22Rv1 (cell line): Measurements from ENCODE around the gene TMLHE.

ENCODE experiments used
- ZFX ChIP-seq: fragments of 450-650 bp; IDR thresholded peaks from 2 replicates; pipeline ENCODE4 v1.6.1; 2017; ENCODE audit warnings: antibody characterized with exemption, borderline replicate concordance
- TF ChIP-seq, protein P1 (sequence below): fragments of 450-650 bp; IDR thresholded peaks from 2 replicates; pipeline ENCODE4 v1.5.1; 2017; ENCODE audit warnings: mild to moderate bottlenecking

DNA sequence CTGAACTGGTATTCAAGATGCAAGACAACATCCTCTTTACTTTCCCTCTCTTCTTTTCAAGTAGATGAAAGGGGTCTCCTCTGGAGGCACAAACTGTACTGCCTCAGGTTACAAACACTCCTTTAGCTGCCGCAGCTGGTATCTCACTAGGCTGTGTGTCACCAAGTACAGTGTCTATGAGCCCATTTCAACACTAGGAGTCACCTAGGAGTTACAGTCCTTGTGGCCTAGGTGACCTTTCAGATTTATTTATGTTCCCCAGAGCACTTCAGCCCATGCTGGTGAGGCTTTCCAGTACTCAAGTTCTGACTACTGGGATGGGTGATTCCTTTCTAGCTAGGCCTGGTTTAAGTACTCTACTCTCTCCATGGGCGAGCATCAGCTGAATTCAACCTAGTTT lies 32.4 kb upstream of the TMLHE start:
- TF ChIP-seq, protein P1, sequence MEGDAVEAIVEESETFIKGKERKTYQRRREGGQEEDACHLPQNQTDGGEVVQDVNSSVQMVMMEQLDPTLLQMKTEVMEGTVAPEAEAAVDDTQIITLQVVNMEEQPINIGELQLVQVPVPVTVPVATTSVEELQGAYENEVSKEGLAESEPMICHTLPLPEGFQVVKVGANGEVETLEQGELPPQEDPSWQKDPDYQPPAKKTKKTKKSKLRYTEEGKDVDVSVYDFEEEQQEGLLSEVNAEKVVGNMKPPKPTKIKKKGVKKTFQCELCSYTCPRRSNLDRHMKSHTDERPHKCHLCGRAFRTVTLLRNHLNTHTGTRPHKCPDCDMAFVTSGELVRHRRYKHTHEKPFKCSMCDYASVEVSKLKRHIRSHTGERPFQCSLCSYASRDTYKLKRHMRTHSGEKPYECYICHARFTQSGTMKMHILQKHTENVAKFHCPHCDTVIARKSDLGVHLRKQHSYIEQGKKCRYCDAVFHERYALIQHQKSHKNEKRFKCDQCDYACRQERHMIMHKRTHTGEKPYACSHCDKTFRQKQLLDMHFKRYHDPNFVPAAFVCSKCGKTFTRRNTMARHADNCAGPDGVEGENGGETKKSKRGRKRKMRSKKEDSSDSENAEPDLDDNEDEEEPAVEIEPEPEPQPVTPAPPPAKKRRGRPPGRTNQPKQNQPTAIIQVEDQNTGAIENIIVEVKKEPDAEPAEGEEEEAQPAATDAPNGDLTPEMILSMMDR, result no peak
- no peak for TF ChIP-seq ZFX
